Measurements from ENCODE around the gene NUDCD2. TPM values are rescaled to one million over a fixed set of nuclear protein-coding genes. Genes with fewer than 3 reads are reported as not detected.

The NUDCD2 gene
- total RNA-seq = 11.8 TPM
- long read RNA-seq, full-length matches to known transcripts = 10 of 10 reads
- long read RNA-seq, partial matches to known transcripts = 0 of 10 reads
- long read RNA-seq, other reads (novel, unspliced or antisense) = 0 of 10 reads

GRCh38 chr5:163459819-163460561, at the start of gene NUDCD2:
Gene NUDCD2, minus strand, starts transcription at chr5:163460102. Its CDS starts 52 bp downstream, at chr5:163460050.
- DNase-seq (ENCODE audit: missing footprints) (peak; percentile 99), ATAC-seq (peak; percentile 97)
- intact Hi-C loops (cut with DNase I) = loop anchor here (1.0 to 2.0 kb wide), 2 partner anchors 23 to 45 kb away; partner anchors contain the start of genes CCNG1 and MAT2B

- ATAC-seq (no peak), DNase-seq (ENCODE audit: missing footprints) (no peak)
- intact Hi-C loops (cut with DNase I) = no loop called here
Measured at GRCh38 chr5:163509291-163509951, 49.5 kb upstream of the NUDCD2 start.

GRCh38 chr5:163508753-163509152, 48.9 kb upstream of the NUDCD2 start:
- no peak for DNase-seq (ENCODE audit: missing footprints)
- intact Hi-C loops (cut with DNase I) = no loop called here
- no peak for ATAC-seq

GRCh38 chr5:163506726-163507125, 46.8 kb upstream of the NUDCD2 start:
- intact Hi-C loops (cut with DNase I) = no loop called here
- DNase-seq (ENCODE audit: missing footprints) = no peak
- ATAC-seq = no peak

- intact Hi-C loops (cut with DNase I) = no loop called here
- no peak for ATAC-seq
- no peak for DNase-seq (ENCODE audit: missing footprints)
Measured at GRCh38 chr5:163506095-163506457, 46.2 kb upstream of the NUDCD2 start.

- DNase-seq (ENCODE audit: missing footprints) (peak; percentile 98), ATAC-seq (peak; percentile 99)
- intact Hi-C loops (cut with DNase I) = loop anchor here (1.0 kb wide), 1 partner anchor 45 kb away; the partner anchor contains the start of genes HMMR and NUDCD2
Measured at GRCh38 chr5:163505368-163506094, 45.6 kb upstream of the NUDCD2 start, which contains the start of gene MAT2B. Gene MAT2B, plus strand, starts transcription at chr5:163505619. Its CDS starts 68 bp downstream, at chr5:163505687.

GRCh38 chr5:163505049-163505367, 45.1 kb upstream of the NUDCD2 start:
- intact Hi-C loops (cut with DNase I) = loop anchor here (1.0 kb wide), 1 partner anchor 45 kb away; the partner anchor contains the start of genes HMMR and NUDCD2
- DNase-seq (ENCODE audit: missing footprints) = no peak
- ATAC-seq = peak; percentile 1

GRCh38 chr5:163504079-163504931, 44.4 kb upstream of the NUDCD2 start:
- ATAC-seq (peak; percentile 30), DNase-seq (ENCODE audit: missing footprints) (peak; percentile 57)

GRCh38 chr5:163503106-163504078, 43.5 kb upstream of the NUDCD2 start:
- ATAC-seq = peak; percentile 17
- DNase-seq (ENCODE audit: missing footprints) = no peak
- intact Hi-C loops (cut with DNase I) = loop anchor here (2.0 kb wide), 1 partner anchor 67 kb away; the partner anchor contains the start of gene CCNG1

More at GRCh38 chr5:163504079-163504931, 44.4 kb upstream of the NUDCD2 start:
- intact Hi-C loops (cut with DNase I) = no loop called here

- intact Hi-C loops (cut with DNase I) = loop anchor here (2.0 kb wide), 1 partner anchor 66 kb away; the partner anchor contains the start of gene CCNG1
- DNase-seq (ENCODE audit: missing footprints) (no peak), ATAC-seq (no peak)
Measured at GRCh38 chr5:163502521-163502920, 42.6 kb upstream of the NUDCD2 start.

- intact Hi-C loops (cut with DNase I) = no loop called here
- ATAC-seq = no peak
- DNase-seq (ENCODE audit: missing footprints) = no peak
Measured at GRCh38 chr5:163498886-163499285, 39.0 kb upstream of the NUDCD2 start.

GRCh38 chr5:163497315-163497714, 37.4 kb upstream of the NUDCD2 start:
- no peak for DNase-seq (ENCODE audit: missing footprints)
- intact Hi-C loops (cut with DNase I) = no loop called here
- no peak for ATAC-seq

- intact Hi-C loops (cut with DNase I) = no loop called here
- no peak for ATAC-seq
- no peak for DNase-seq (ENCODE audit: missing footprints)
Measured at GRCh38 chr5:163496286-163496685, 36.4 kb upstream of the NUDCD2 start.

- intact Hi-C loops (cut with DNase I) = no loop called here
- ATAC-seq (no peak), DNase-seq (ENCODE audit: missing footprints) (no peak)
Measured at GRCh38 chr5:163489745-163490075, 29.8 kb upstream of the NUDCD2 start.

GRCh38 chr5:163489055-163489744, 29.3 kb upstream of the NUDCD2 start:
- ATAC-seq (no peak), DNase-seq (ENCODE audit: missing footprints) (no peak)
- intact Hi-C loops (cut with DNase I) = no loop called here

GRCh38 chr5:163478982-163479271, 19.0 kb upstream of the NUDCD2 start:
- no peak for DNase-seq (ENCODE audit: missing footprints)
- intact Hi-C loops (cut with DNase I) = no loop called here
- no peak for ATAC-seq

Data from Right ventricle myocardium inferior (tissue), 1 donor.